Type B pancreatic cell (in vitro differentiated cells): ENCODE measurements around the gene SLC34A2. TPM values are rescaled to one million over a fixed set of nuclear protein-coding genes. Genes with fewer than 3 reads are reported as not detected.

ENCODE experiments used
- DNase-seq: peaks from one replicate; pipeline ENCODE4 v3.0.0; 2021; ENCODE audit warnings: mixed read lengths; ENCODE audit not compliant: unreplicated experiment; ENCODE audit errors: extremely low spot score
- H3K27ac Mint-ChIP-seq: 2 replicates; pipeline ENCODE4 v1.8.0; 2021; ENCODE audit warnings: mild to moderate bottlenecking, mixed read lengths
- H3K27me3 Mint-ChIP-seq: 2 replicates; pipeline ENCODE4 v1.8.0; 2021; ENCODE audit warnings: mixed read lengths
- H3K36me3 Mint-ChIP-seq: 2 replicates; pipeline ENCODE4 v1.8.0; 2021; ENCODE audit warnings: mixed read lengths
- H3K4me1 Mint-ChIP-seq: one replicate; pipeline ENCODE4 v1.8.0; 2021; ENCODE audit warnings: mixed read lengths; ENCODE audit not compliant: unreplicated experiment
- H3K4me3 Mint-ChIP-seq: 2 replicates; pipeline ENCODE4 v1.8.0; 2021; ENCODE audit warnings: mild to moderate bottlenecking, mixed read lengths
- H3K9me3 Mint-ChIP-seq: 2 replicates; pipeline ENCODE4 v1.8.0; 2021; ENCODE audit warnings: mixed read lengths
- CTCF ChIP-seq: fragments of 200-600 bp; sonication (generic); conservative IDR thresholded peaks from 2 replicates; pipeline ENCODE4 v1.5.0; 2021; ENCODE audit warnings: antibody characterized with exemption, mild to moderate bottlenecking
- total RNA-seq: library from RNA; stranded (reverse); gene quantifications from 2 replicates; pipeline ENCODE4 v1.2.1, GENCODE V29; 2021; ENCODE audit warnings: low replicate concordance

Gene SLC34A2
- total RNA-seq, 1 donor from 2014 or later, result 25.7 TPM

GRCh38 chr4:25672756-25673155 lies 17.1 kb downstream of the SLC34A2 start:
- no peak for TF ChIP-seq CTCF
- no peaks in the 10 kb centered on the region for H3K9me3 Mint-ChIP-seq
- no peak overlapping the region for H3K27ac Mint-ChIP-seq
- H3K27me3 Mint-ChIP-seq, result no peaks in the 10 kb centered on the region
- H3K4me1 Mint-ChIP-seq, result no peaks in the 10 kb centered on the region
- no peak for DNase-seq
- H3K36me3 Mint-ChIP-seq, result peaks cover 5% of the 10 kb centered on the region
- no peak overlapping the region for H3K4me3 Mint-ChIP-seq

GRCh38 chr4:25674386-25674785 lies 18.7 kb downstream of the SLC34A2 start:
- no peaks in the 10 kb centered on the region for H3K4me1 Mint-ChIP-seq
- H3K9me3 Mint-ChIP-seq, result no peaks in the 10 kb centered on the region
- no peak overlapping the region for H3K27ac Mint-ChIP-seq
- peaks cover 5% of the 10 kb centered on the region for H3K36me3 Mint-ChIP-seq
- no peak for DNase-seq
- TF ChIP-seq CTCF, result no peak
- no peak overlapping the region for H3K4me3 Mint-ChIP-seq
- H3K27me3 Mint-ChIP-seq, result no peaks in the 10 kb centered on the region

- DNase-seq, result no peak
- Mint-ChIP-seq H3K27ac (no peak overlapping the region), H3K36me3 (peaks cover 5% of the 10 kb centered on the region), H3K27me3 (no peaks in the 10 kb centered on the region), H3K9me3 (no peaks in the 10 kb centered on the region), H3K4me1 (no peaks in the 10 kb centered on the region), H3K4me3 (no peak overlapping the region)
- TF ChIP-seq CTCF, result no peak
Measured at GRCh38 chr4:25676221-25676620, 20.6 kb downstream of the SLC34A2 start.

GRCh38 chr4:25677157-25677556 lies 21.5 kb downstream of the SLC34A2 start:
- no peaks in the 10 kb centered on the region for H3K4me1 Mint-ChIP-seq
- H3K9me3 Mint-ChIP-seq, result no peaks in the 10 kb centered on the region
- H3K4me3 Mint-ChIP-seq, result no peak overlapping the region
- no peak for DNase-seq
- H3K27me3 Mint-ChIP-seq, result no peaks in the 10 kb centered on the region
- peaks cover 4% of the 10 kb centered on the region for H3K36me3 Mint-ChIP-seq
- TF ChIP-seq CTCF, result no peak
- H3K27ac Mint-ChIP-seq, result no peak overlapping the region

GRCh38 chr4:25677943-25678342 lies 22.3 kb downstream of the SLC34A2 start:
- Mint-ChIP-seq H3K36me3 (no peaks in the 10 kb centered on the region), H3K27me3 (no peaks in the 10 kb centered on the region), H3K27ac (no peak overlapping the region), H3K4me1 (no peaks in the 10 kb centered on the region), H3K4me3 (no peak overlapping the region), H3K9me3 (no peaks in the 10 kb centered on the region)
- no peak for DNase-seq
- TF ChIP-seq CTCF, result no peak

GRCh38 chr4:25687773-25688172 lies 32.1 kb downstream of the SLC34A2 start:
- peaks cover 4% of the 10 kb centered on the region for H3K9me3 Mint-ChIP-seq
- H3K4me1 Mint-ChIP-seq, result no peaks in the 10 kb centered on the region
- H3K4me3 Mint-ChIP-seq, result no peak overlapping the region
- TF ChIP-seq CTCF, result no peak
- H3K36me3 Mint-ChIP-seq, result no peaks in the 10 kb centered on the region
- no peak overlapping the region for H3K27ac Mint-ChIP-seq
- DNase-seq, result no peak
- no peaks in the 10 kb centered on the region for H3K27me3 Mint-ChIP-seq
